SK-N-MC (cell line): ENCODE results near the gene PCSK4.

Source experiments
- DNase-seq: peaks from one replicate; pipeline ENCODE4 v3.0.0-alpha.2; 2011; ENCODE audit warnings: low read depth, low spot score
- H3K27ac ChIP-seq: fragments of 200-600 bp; sonication (generic); 2 replicates; pipeline ENCODE4 v1.5.1; 2016; ENCODE audit warnings: mixed run types
- H3K36me3 ChIP-seq: fragments of 200-600 bp; sonication (generic); 2 replicates; pipeline ENCODE4 v1.6.1; 2017; ENCODE audit warnings: antibody characterized with exemption, low read length, mixed read lengths; ENCODE audit not compliant: insufficient read depth
- H3K4me3 ChIP-seq: fragments of 200-600 bp; sonication (generic); 2 replicates; pipeline ENCODE4 v1.5.1; 2016
- H3K9ac ChIP-seq: fragments of 200-600 bp; sonication (generic); 2 replicates; pipeline ENCODE4 v1.8.0; 2017; ENCODE audit warnings: mixed run types, mixed read lengths; ENCODE audit not compliant: insufficient read length
- H3K9me3 ChIP-seq: fragments of 200-600 bp; sonication (generic); 2 replicates; pipeline ENCODE4 v1.6.1; 2017; ENCODE audit warnings: low read depth, mild to moderate bottlenecking, antibody characterized with exemption, low read length, moderate library complexity, mixed read lengths
- EZH2 ChIP-seq: fragments of 200-600 bp; sonication (generic); IDR thresholded peaks from one replicate; pipeline ENCODE4 v1.6.1; 2017; ENCODE audit warnings: antibody characterized with exemption
- FOXP2 ChIP-seq: optimal IDR thresholded peaks from 2 replicates; pipeline ENCODE3; 2011; ENCODE audit warnings: mild to moderate bottlenecking, moderate library complexity; ENCODE audit not compliant: insufficient read depth; ENCODE audit errors: extremely low read length, control extremely low read depth
- POLR2AphosphoS5 ChIP-seq: IDR thresholded peaks from 2 replicates; pipeline ENCODE4 v1.6.1; 2012; ENCODE audit warnings: mild to moderate bottlenecking, low read depth, low read length, borderline replicate concordance

The PCSK4 gene

GRCh38 chr19:1456121-1456900 is 33.8 kb downstream of the PCSK4 start:
- no peak overlapping the region for H3K27ac ChIP-seq
- H3K36me3 ChIP-seq = no peaks in the 10 kb centered on the region
- H3K9me3 ChIP-seq = no peaks in the 10 kb centered on the region
- no peak overlapping the region for H3K4me3 ChIP-seq
- no peak overlapping the region for H3K9ac ChIP-seq
- TF ChIP-seq EZH2 (no peak), POLR2AphosphoS5 (no peak), FOXP2 (no peak)
- no peak for DNase-seq

- Histone ChIP-seq H3K27ac (no peak overlapping the region), H3K36me3 (no peaks in the 10 kb centered on the region), H3K4me3 (peak overlapping the region; percentile 18; the same call in 1 of the 2 replicates), H3K9ac (no peak overlapping the region), H3K9me3 (no peaks in the 10 kb centered on the region)
- TF ChIP-seq FOXP2 (no peak), EZH2 (no peak), POLR2AphosphoS5 (no peak)
- DNase-seq = peak; percentile 28
Observed at GRCh38 chr19:1455336-1456120, 34.6 kb downstream of the PCSK4 start.

GRCh38 chr19:1455002-1455335 is 35.2 kb downstream of the PCSK4 start:
- no peaks in the 10 kb centered on the region for H3K36me3 ChIP-seq
- no peak overlapping the region for H3K9ac ChIP-seq
- no peak overlapping the region for H3K27ac ChIP-seq
- no peak for DNase-seq
- no peak for TF ChIP-seq FOXP2
- TF ChIP-seq POLR2AphosphoS5 = no peak
- TF ChIP-seq EZH2 = no peak
- H3K9me3 ChIP-seq = no peaks in the 10 kb centered on the region
- H3K4me3 ChIP-seq = peak overlapping the region; percentile 18; the same call in 1 of the 2 replicates

GRCh38 chr19:1453525-1454364 is 36.4 kb downstream of the PCSK4 start:
- H3K27ac ChIP-seq = no peak overlapping the region
- no peak for DNase-seq

GRCh38 chr19:1452802-1453524 is 37.2 kb downstream of the PCSK4 start:
- H3K27ac ChIP-seq = no peak overlapping the region
- H3K9me3 ChIP-seq = no peaks in the 10 kb centered on the region
- TF ChIP-seq EZH2 (no peak), POLR2AphosphoS5 (no peak), FOXP2 (no peak)
- H3K4me3 ChIP-seq = no peak overlapping the region
- H3K36me3 ChIP-seq = no peaks in the 10 kb centered on the region
- H3K9ac ChIP-seq = no peak overlapping the region
- DNase-seq = no peak

More at GRCh38 chr19:1453525-1454364, 36.4 kb downstream of the PCSK4 start:
- no peak for TF ChIP-seq EZH2
- TF ChIP-seq FOXP2 = no peak
- no peak for TF ChIP-seq POLR2AphosphoS5
- no peaks in the 10 kb centered on the region for H3K36me3 ChIP-seq
- no peak overlapping the region for H3K9ac ChIP-seq
- H3K4me3 ChIP-seq = 0 out of 2 replicates have a peak overlapping the region, but pooled peaks have one; percentile 22
- H3K9me3 ChIP-seq = no peaks in the 10 kb centered on the region

GRCh38 chr19:1451916-1452801 is 38.0 kb downstream of the PCSK4 start:
- no peak overlapping the region for H3K4me3 ChIP-seq
- H3K27ac ChIP-seq = no peak overlapping the region

More at GRCh38 chr19:1451916-1452801, 38.0 kb downstream of the PCSK4 start:
- H3K9ac ChIP-seq = no peak overlapping the region
- H3K9me3 ChIP-seq = no peaks in the 10 kb centered on the region
- no peak for TF ChIP-seq EZH2
- no peak for TF ChIP-seq FOXP2
- TF ChIP-seq POLR2AphosphoS5 = no peak
- no peaks in the 10 kb centered on the region for H3K36me3 ChIP-seq
- no peak for DNase-seq
